T47D (cell line): ENCODE data around the gene GDAP2.
"Not testable (repeated sequence)": the region's sequence is repeated elsewhere in the genome, so short reads cannot be mapped to it uniquely, and the experiment has no call there.

ENCODE experiments used
- DNase-seq, 2 experiments: peaks; one replicate each; pipeline versions ENCODE4 v3.0.0 to v3.0.0-alpha.2; 2011 to 2012; ENCODE audit warnings: low read depth in 1 of 2, low spot score in 1 of 2
- JUND ChIP-seq: IDR thresholded peaks from 2 replicates; pipeline ENCODE4 v1.6.1; 2012; ENCODE audit warnings: low read depth
- in situ Hi-C: cut with HindIII; loops from 2 replicates; pipeline ENCODE4 v1.10.0; 2016; ENCODE audit warnings: low sequenced_read_pairs, low pct_unique_long_range_greater_than_20kb

Gene GDAP2

GRCh38 chr1:117930173-117930447, 689 bp upstream of the GDAP2 start:
- TF ChIP-seq JUND = no peak
- in situ Hi-C loops = no loop called here
- no peak for DNase-seq

- TF ChIP-seq JUND = no peak
- in situ Hi-C loops = no loop called here
- DNase-seq = peak; percentile 3 to 66
Observed at GRCh38 chr1:117928881-117929342, 509 bp downstream of the GDAP2 start.

GRCh38 chr1:117925981-117926380, 3.4 kb downstream of the GDAP2 start:
- TF ChIP-seq JUND = no peak
- DNase-seq = no peak
- in situ Hi-C loops = no loop called here

- not testable (repeated sequence) for DNase-seq
Observed at GRCh38 chr1:117922717-117923116, 6.7 kb downstream of the GDAP2 start.

GRCh38 chr1:117921991-117922390, 7.4 kb downstream of the GDAP2 start:
- in situ Hi-C loops = no loop called here
- DNase-seq = no peak
- no peak for TF ChIP-seq JUND

More at GRCh38 chr1:117922717-117923116, 6.7 kb downstream of the GDAP2 start:
- in situ Hi-C loops = not testable (repeated sequence)

GRCh38 chr1:117919376-117919775, 10.0 kb downstream of the GDAP2 start:
- no peak for TF ChIP-seq JUND
- in situ Hi-C loops = no loop called here
- DNase-seq = no peak

- in situ Hi-C loops = no loop called here
- TF ChIP-seq JUND = no peak
- no peak for DNase-seq
Observed at GRCh38 chr1:117911051-117911450, 18.4 kb downstream of the GDAP2 start.

- in situ Hi-C loops = no loop called here
- DNase-seq = no peak
- no peak for TF ChIP-seq JUND
Observed at GRCh38 chr1:117905019-117905418, 24.4 kb downstream of the GDAP2 start.

GRCh38 chr1:117904485-117904884, 24.9 kb downstream of the GDAP2 start:
- no peak for DNase-seq
- TF ChIP-seq JUND = no peak
- in situ Hi-C loops = no loop called here

GRCh38 chr1:117902944-117903343, 26.5 kb downstream of the GDAP2 start:
- TF ChIP-seq JUND = no peak
- in situ Hi-C loops = no loop called here
- no peak for DNase-seq

GRCh38 chr1:117899801-117900200, 29.6 kb downstream of the GDAP2 start:
- in situ Hi-C loops = no loop called here
- no peak for TF ChIP-seq JUND
- DNase-seq = no peak

- in situ Hi-C loops = no loop called here
- DNase-seq = no peak
Observed at GRCh38 chr1:117897551-117897950, 31.9 kb downstream of the GDAP2 start.

GRCh38 chr1:117895482-117896114, 33.8 kb downstream of the GDAP2 start:
- peak; percentile 7 to 67 for DNase-seq
- in situ Hi-C loops = no loop called here
- TF ChIP-seq JUND = no peak

More at GRCh38 chr1:117897551-117897950, 31.9 kb downstream of the GDAP2 start:
- TF ChIP-seq JUND = no peak

- TF ChIP-seq JUND = no peak
- DNase-seq = no peak
- in situ Hi-C loops = no loop called here
Observed at GRCh38 chr1:117894078-117894477, 35.3 kb downstream of the GDAP2 start.
